Gastroesophageal sphincter (tissue), 3 donors: ENCODE data around the gene PLA2G4D.

Experiments used
- EP300 ChIP-seq: sonication (generic); formaldehyde crosslinking; IDR thresholded peaks from one replicate; pipeline ENCODE4 v1.6.1; 2017; ENCODE audit warnings: antibody characterized with exemption, mild to moderate bottlenecking
- POLR2A ChIP-seq, 2 donors: fragments of 450-650 bp; IDR thresholded peaks; one replicate each; pipeline ENCODE4 v1.6.1; 2017; ENCODE audit warnings: antibody characterized with exemption in 2 of 2, mild to moderate bottlenecking in 2 of 2, moderate library complexity in 1 of 2
- POLR2AphosphoS5 ChIP-seq: sonication (generic); formaldehyde crosslinking; IDR thresholded peaks from one replicate; pipeline ENCODE4 v1.6.1; 2017; ENCODE audit warnings: antibody characterized with exemption
- TF ChIP-seq, protein P1 (sequence below), 4 experiments: fragments of 200-600 bp in 2 of 4; fragments of 450-650 bp in 2 of 4; sonication (generic) in 1 of 4; IDR thresholded peaks; one replicate each; pipeline ENCODE4 v1.5.1; 2017 to 2019; ENCODE audit warnings: antibody characterized with exemption in 4 of 4, mild to moderate bottlenecking in 2 of 4, moderate library complexity in 2 of 4

DNA sequence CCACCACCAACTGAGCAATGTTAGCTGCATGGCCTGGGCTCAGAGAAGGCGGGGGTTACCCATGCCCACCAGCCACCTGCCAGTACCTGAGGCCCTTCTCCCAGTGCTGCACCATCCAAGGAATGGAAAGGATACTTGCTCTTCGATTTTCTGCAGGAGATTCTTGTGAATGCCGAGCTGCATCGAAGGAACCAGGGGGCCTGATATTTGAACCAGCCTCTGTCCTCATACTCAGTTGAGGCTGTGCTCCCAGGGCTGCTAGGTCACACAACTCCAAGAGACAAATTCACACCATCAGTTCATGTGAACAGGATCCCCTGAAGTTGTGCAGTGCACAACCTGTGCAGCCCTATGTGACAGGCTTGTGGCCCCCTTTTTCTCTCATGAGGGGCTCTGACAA is 44.0 kb upstream of the PLA2G4D start:
- TF ChIP-seq, protein P1, sequence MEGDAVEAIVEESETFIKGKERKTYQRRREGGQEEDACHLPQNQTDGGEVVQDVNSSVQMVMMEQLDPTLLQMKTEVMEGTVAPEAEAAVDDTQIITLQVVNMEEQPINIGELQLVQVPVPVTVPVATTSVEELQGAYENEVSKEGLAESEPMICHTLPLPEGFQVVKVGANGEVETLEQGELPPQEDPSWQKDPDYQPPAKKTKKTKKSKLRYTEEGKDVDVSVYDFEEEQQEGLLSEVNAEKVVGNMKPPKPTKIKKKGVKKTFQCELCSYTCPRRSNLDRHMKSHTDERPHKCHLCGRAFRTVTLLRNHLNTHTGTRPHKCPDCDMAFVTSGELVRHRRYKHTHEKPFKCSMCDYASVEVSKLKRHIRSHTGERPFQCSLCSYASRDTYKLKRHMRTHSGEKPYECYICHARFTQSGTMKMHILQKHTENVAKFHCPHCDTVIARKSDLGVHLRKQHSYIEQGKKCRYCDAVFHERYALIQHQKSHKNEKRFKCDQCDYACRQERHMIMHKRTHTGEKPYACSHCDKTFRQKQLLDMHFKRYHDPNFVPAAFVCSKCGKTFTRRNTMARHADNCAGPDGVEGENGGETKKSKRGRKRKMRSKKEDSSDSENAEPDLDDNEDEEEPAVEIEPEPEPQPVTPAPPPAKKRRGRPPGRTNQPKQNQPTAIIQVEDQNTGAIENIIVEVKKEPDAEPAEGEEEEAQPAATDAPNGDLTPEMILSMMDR (IDR thresholded peaks at IDR 0.05) = no peak
- TF ChIP-seq POLR2AphosphoS5 = no peak
- TF ChIP-seq POLR2A (IDR thresholded peaks at IDR 0.05) = no peak
- TF ChIP-seq EP300 = no peak
